Kidney epithelial cell (primary cell): ENCODE results near the gene MOBP. TPM values are rescaled to one million over a fixed set of nuclear protein-coding genes. Genes with fewer than 3 reads are reported as not detected.
"Not testable (repeated sequence)": the region's sequence is repeated elsewhere in the genome, so short reads cannot be mapped to it uniquely, and the experiment has no call there.

Experiments
- DNase-seq: peaks from one replicate; pipeline ENCODE4 v3.0.0-alpha.2; 2010; ENCODE audit warnings: low read depth
- H3K27me3 ChIP-seq: 2 replicates; pipeline ENCODE4 v1.6.0; 2011; ENCODE audit warnings: low read length; ENCODE audit not compliant: control insufficient read depth, insufficient read depth
- H3K36me3 ChIP-seq: 2 replicates; pipeline ENCODE4 v1.5.1; 2011; ENCODE audit warnings: low read length; ENCODE audit not compliant: control insufficient read depth, insufficient read depth
- H3K4me3 ChIP-seq: 2 replicates; pipeline ENCODE4 v1.5.1; 2011; ENCODE audit warnings: low read depth, mild to moderate bottlenecking, control low read depth, low read length
- CTCF ChIP-seq: IDR thresholded peaks from 2 replicates; pipeline ENCODE4 v1.5.1; 2011; ENCODE audit warnings: mild to moderate bottlenecking, moderate library complexity, low read length, control low read depth, inconsistent platforms; ENCODE audit not compliant: insufficient read depth, poor library complexity, severe bottlenecking
- total RNA-seq: library from RNA; depleted of rRNA; stranded (reverse); fragments of >200 nt; gene quantifications from 2 replicates; pipeline ENCODE4 v1.2.3, GENCODE V29; 2015

Gene MOBP
- total RNA-seq, 1 donor from 2014 or later: 0.08 TPM

- TF ChIP-seq CTCF: peak; percentile 89
- peak; percentile 44 for DNase-seq
- Histone ChIP-seq H3K36me3 (no peaks in the 10 kb centered on the region), H3K4me3 (no peak overlapping the region), H3K27me3 (no peaks in the 10 kb centered on the region)
These were observed 19.6 kb upstream of the MOBP start for GRCh38 chr3:39447637-39448483.

GRCh38 chr3:39448506-39449233 lies 18.8 kb upstream of the MOBP start:
- Histone ChIP-seq H3K36me3 (no peaks in the 10 kb centered on the region), H3K27me3 (no peaks in the 10 kb centered on the region), H3K4me3 (no peak overlapping the region)
- no peak for TF ChIP-seq CTCF
- DNase-seq: no peak

- no peak for TF ChIP-seq CTCF
- Histone ChIP-seq H3K27me3 (no peaks in the 10 kb centered on the region), H3K36me3 (no peaks in the 10 kb centered on the region), H3K4me3 (no peak overlapping the region)
- no peak for DNase-seq
These were observed 17.7 kb upstream of the MOBP start for GRCh38 chr3:39449796-39450195.

- TF ChIP-seq CTCF: no peak
- no peak for DNase-seq
- Histone ChIP-seq H3K27me3 (no peaks in the 10 kb centered on the region), H3K4me3 (no peak overlapping the region), H3K36me3 (no peaks in the 10 kb centered on the region)
These were observed 14.3 kb upstream of the MOBP start for GRCh38 chr3:39453134-39453533.

- H3K27me3 ChIP-seq, H3K36me3 ChIP-seq, H3K4me3 ChIP-seq, DNase-seq: not testable (repeated sequence)
These were observed 13.6 kb upstream of the MOBP start for GRCh38 chr3:39453872-39454271.

GRCh38 chr3:39454591-39455217 lies 12.8 kb upstream of the MOBP start:
- Histone ChIP-seq H3K4me3 (no peak overlapping the region), H3K27me3 (no peaks in the 10 kb centered on the region), H3K36me3 (no peaks in the 10 kb centered on the region)
- no peak for TF ChIP-seq CTCF
- no peak for DNase-seq
